Vagina (tissue), 2 donors: ENCODE measurements around the gene ABCC12.

Source experiments
- POLR2A ChIP-seq, 2 donors: fragments of 450-650 bp; IDR thresholded peaks; one replicate each; pipeline ENCODE4 v1.6.1; 2017; ENCODE audit warnings: antibody characterized with exemption in 2 of 2, mild to moderate bottlenecking in 2 of 2, moderate library complexity in 2 of 2
- POLR2AphosphoS5 ChIP-seq, 2 donors: sonication (generic); formaldehyde crosslinking; IDR thresholded peaks; one replicate each; pipeline ENCODE4 v1.9.0; 2017; ENCODE audit warnings: antibody characterized with exemption in 2 of 2, mild to moderate bottlenecking in 2 of 2, low read depth in 1 of 2; ENCODE audit not compliant: insufficient read depth in 1 of 2
- TF ChIP-seq, protein P1 (sequence below), 3 experiments: fragments of 450-650 bp in 2 of 3; fragments of 200-600 bp in 1 of 3; sonication (generic) in 1 of 3; IDR thresholded peaks; one replicate each; pipeline ENCODE4 v1.5.1; 2017 to 2019; ENCODE audit warnings: antibody characterized with exemption in 3 of 3, mild to moderate bottlenecking in 2 of 3, moderate library complexity in 2 of 3

DNA sequence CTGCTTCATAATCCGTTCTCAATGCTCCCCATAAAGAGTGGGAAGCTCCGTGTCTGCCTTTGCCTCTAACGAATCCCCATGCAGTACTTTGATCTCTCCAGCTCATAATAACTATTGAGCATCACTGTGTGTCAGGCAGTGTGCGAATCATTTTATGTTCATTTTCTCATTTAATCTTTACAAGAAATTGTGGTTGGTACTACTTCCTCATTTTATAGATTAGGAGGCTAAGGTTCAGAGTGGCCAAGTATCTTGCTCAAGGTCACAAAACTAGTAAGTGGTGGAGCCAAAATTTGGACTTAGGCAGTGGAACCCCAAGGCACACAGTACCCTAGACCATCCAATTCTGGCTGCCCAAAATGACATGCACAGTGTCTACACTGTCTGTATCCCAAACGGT is 44.8 kb downstream of the ABCC12 start:
- TF ChIP-seq, protein P1, sequence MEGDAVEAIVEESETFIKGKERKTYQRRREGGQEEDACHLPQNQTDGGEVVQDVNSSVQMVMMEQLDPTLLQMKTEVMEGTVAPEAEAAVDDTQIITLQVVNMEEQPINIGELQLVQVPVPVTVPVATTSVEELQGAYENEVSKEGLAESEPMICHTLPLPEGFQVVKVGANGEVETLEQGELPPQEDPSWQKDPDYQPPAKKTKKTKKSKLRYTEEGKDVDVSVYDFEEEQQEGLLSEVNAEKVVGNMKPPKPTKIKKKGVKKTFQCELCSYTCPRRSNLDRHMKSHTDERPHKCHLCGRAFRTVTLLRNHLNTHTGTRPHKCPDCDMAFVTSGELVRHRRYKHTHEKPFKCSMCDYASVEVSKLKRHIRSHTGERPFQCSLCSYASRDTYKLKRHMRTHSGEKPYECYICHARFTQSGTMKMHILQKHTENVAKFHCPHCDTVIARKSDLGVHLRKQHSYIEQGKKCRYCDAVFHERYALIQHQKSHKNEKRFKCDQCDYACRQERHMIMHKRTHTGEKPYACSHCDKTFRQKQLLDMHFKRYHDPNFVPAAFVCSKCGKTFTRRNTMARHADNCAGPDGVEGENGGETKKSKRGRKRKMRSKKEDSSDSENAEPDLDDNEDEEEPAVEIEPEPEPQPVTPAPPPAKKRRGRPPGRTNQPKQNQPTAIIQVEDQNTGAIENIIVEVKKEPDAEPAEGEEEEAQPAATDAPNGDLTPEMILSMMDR (IDR thresholded peaks at IDR 0.05) = no peak
- TF ChIP-seq POLR2A (IDR thresholded peaks at IDR 0.05) (no peak), POLR2AphosphoS5 (IDR thresholded peaks at IDR 0.05; ENCODE audit: insufficient read depth in 1 of 2, low read depth in 1 of 2) (no peak)
